ENCODE data around the gene C2orf76.

The C2orf76 gene

GRCh38 chr2:119316066-119316465, 50.6 kb downstream of the C2orf76 start:
- no CpG with 5 or more reads among the region's 3 CpGs for whole genome bisulfite sequencing (ENCODE audit: insufficient coverage, insufficient read length)
- no peaks in the 10 kb centered on the region for H3K4me1 ChIP-seq (ENCODE audit: control insufficient read depth, insufficient read depth, low read length)
- no peak for DNase-seq (ENCODE audit: low read depth, low spot score)

DNA sequence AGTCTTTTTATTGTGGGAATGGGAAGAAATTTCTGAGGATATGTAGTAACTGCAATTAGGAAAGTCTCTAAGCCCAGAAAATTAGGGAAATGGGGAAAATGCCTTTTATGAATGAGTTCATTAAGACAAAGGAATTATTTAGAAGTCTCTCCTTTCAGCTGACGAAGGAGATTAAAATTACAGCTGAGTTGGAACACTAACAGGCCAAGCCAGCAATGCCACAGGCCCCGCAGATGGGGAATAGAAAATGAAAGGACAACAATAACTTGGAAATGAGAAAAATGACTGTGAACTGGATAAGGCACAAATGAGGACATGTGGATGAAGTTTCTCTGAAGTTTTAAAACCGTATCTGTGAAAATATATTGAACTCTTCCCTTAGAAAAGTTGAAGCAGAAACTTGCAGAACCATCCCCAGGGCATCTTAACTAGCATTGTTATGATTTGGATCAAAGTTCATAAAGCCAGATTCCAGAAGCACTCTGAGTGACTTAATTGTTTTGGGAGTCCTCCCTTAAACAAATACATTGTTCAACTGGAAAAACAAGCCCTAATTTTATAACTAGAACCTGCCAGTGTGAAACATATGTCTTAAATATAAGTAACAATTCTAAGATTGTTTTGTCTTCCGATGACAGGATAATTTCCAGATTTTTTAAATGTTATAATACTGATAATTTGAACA, 51.3 kb downstream of the C2orf76 start:
- no peak for DNase-seq (ENCODE audit: low read depth, low spot score)
- Histone ChIP-seq H3K4me1 (ENCODE audit: control insufficient read depth, insufficient read depth, low read length) (no peaks in the 10 kb centered on the region), H3K36me3 (ENCODE audit: control insufficient read depth, insufficient read depth, low read length) (no peaks in the 10 kb centered on the region), H3K4me3 (ENCODE audit: low read length) (no peak overlapping the region), H3K27ac (ENCODE audit: low read length) (no peak overlapping the region), H3K27me3 (ENCODE audit: control insufficient read depth, insufficient read depth, low read length) (no peaks in the 10 kb centered on the region), H3K9me3 (ENCODE audit: control insufficient read depth, insufficient read depth, low read length) (no peaks in the 10 kb centered on the region)
- WGBS (ENCODE audit: insufficient coverage, insufficient read length), result no CpG with 5 or more reads among the region's 4 CpGs

More at GRCh38 chr2:119316066-119316465, 50.6 kb downstream of the C2orf76 start:
- H3K27ac ChIP-seq (ENCODE audit: low read length), result no peak overlapping the region
- no peaks in the 10 kb centered on the region for H3K9me3 ChIP-seq (ENCODE audit: control insufficient read depth, insufficient read depth, low read length)
- no peaks in the 10 kb centered on the region for H3K27me3 ChIP-seq (ENCODE audit: control insufficient read depth, insufficient read depth, low read length)
- H3K4me3 ChIP-seq (ENCODE audit: low read length), result no peak overlapping the region
- no peaks in the 10 kb centered on the region for H3K36me3 ChIP-seq (ENCODE audit: control insufficient read depth, insufficient read depth, low read length)

DNA sequence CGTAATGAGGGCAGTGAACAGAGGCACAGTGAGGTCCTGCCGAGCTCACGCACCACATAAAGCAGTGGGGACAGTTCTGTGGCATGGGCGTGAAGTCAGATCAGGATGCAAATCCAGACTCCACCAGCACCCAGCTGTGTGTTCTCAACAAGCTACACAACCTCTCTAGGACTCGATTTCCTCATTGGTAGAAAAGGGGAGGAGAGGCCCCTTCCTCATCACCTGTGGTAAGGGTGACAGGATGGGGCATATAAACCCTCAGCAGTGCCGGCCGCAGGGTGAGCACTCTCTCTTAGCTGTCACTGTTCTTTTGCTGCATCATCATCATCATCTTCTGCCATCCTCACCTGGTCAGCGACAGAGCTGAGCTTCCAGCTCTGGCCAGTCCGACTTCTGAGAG, 54.8 kb downstream of the C2orf76 start:
- Histone ChIP-seq H3K36me3 (ENCODE audit: control insufficient read depth, insufficient read depth, low read length) (no peaks in the 10 kb centered on the region), H3K27me3 (ENCODE audit: control insufficient read depth, insufficient read depth, low read length) (no peaks in the 10 kb centered on the region), H3K4me3 (ENCODE audit: low read length) (no peak overlapping the region), H3K9me3 (ENCODE audit: control insufficient read depth, insufficient read depth, low read length) (no peaks in the 10 kb centered on the region), H3K27ac (ENCODE audit: low read length) (no peak overlapping the region), H3K4me1 (ENCODE audit: control insufficient read depth, insufficient read depth, low read length) (no peaks in the 10 kb centered on the region)
- DNase-seq (ENCODE audit: low read depth, low spot score), result no peak
- no CpG with 5 or more reads among the region's 9 CpGs for WGBS (ENCODE audit: insufficient coverage, insufficient read length)

DNA sequence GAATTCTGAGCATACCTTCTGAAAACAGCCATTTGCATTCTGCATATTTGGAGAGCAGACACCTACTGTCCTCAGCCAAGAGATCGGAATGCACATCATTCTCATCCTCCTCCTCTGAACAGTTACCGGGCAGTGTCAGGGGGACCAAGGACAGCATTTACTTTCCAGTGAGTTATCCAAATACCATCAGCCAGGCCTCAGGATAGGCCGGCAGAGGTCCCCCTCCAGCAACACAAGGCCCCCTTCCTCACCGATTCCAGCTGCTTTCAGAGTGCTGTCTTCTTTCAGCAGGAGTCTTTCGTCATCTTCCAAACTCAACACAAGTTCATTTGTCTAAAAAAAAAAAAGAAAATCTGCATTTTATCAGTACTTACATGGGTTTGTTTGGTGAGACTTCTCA, 55.3 kb downstream of the C2orf76 start:
- no peaks in the 10 kb centered on the region for H3K27me3 ChIP-seq (ENCODE audit: control insufficient read depth, insufficient read depth, low read length)
- no peak for DNase-seq (ENCODE audit: low read depth, low spot score)
- no peak overlapping the region for H3K4me3 ChIP-seq (ENCODE audit: low read length)
- WGBS (ENCODE audit: insufficient coverage, insufficient read length), result no CpG with 5 or more reads among the region's 5 CpGs
- H3K36me3 ChIP-seq (ENCODE audit: control insufficient read depth, insufficient read depth, low read length), result no peaks in the 10 kb centered on the region
- H3K27ac ChIP-seq (ENCODE audit: low read length), result no peak overlapping the region
- no peaks in the 10 kb centered on the region for H3K9me3 ChIP-seq (ENCODE audit: control insufficient read depth, insufficient read depth, low read length)
- no peaks in the 10 kb centered on the region for H3K4me1 ChIP-seq (ENCODE audit: control insufficient read depth, insufficient read depth, low read length)

DNA sequence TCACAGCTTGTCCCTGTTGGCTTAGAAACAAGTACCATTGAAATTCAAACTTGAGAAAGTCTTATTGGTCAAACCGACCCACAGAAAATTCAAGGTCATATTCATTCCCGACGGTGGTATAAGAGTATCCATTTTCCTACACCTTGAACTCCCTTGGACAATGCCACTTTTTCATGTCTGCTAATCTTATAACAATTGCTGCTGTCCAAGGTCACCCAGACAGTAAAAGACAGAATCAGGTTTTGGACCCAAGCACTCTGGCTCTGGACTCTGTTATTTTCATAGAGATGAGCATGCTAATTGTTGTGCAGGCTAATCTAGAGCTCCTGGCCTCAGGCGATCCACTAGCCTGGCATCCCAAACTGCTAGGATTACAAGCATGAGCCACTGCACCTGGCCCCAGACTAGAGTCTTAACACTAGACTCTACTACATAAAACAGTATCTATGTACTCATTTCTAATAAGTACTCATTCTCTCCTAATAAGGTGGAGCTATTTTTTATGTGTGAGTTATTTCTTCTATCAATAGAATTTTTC, 57.8 kb downstream of the C2orf76 start:
- Histone ChIP-seq H3K4me1 (ENCODE audit: control insufficient read depth, insufficient read depth, low read length) (no peaks in the 10 kb centered on the region), H3K9me3 (ENCODE audit: control insufficient read depth, insufficient read depth, low read length) (no peaks in the 10 kb centered on the region), H3K27me3 (ENCODE audit: control insufficient read depth, insufficient read depth, low read length) (no peaks in the 10 kb centered on the region), H3K36me3 (ENCODE audit: control insufficient read depth, insufficient read depth, low read length) (no peaks in the 10 kb centered on the region), H3K4me3 (ENCODE audit: low read length) (no peak overlapping the region), H3K27ac (ENCODE audit: low read length) (no peak overlapping the region)
- WGBS (ENCODE audit: insufficient coverage, insufficient read length), result no CpG with 5 or more reads among the region's 4 CpGs
- DNase-seq (ENCODE audit: low read depth, low spot score), result no peak

- no peak overlapping the region for H3K4me3 ChIP-seq (ENCODE audit: low read length)
- DNase-seq (ENCODE audit: low read depth, low spot score), result no peak
- H3K36me3 ChIP-seq (ENCODE audit: control insufficient read depth, insufficient read depth, low read length), result no peaks in the 10 kb centered on the region
- no peak overlapping the region for H3K27ac ChIP-seq (ENCODE audit: low read length)
- WGBS (ENCODE audit: insufficient coverage, insufficient read length), result no CpG with 5 or more reads among the region's 7 CpGs
- no peaks in the 10 kb centered on the region for H3K9me3 ChIP-seq (ENCODE audit: control insufficient read depth, insufficient read depth, low read length)
- H3K27me3 ChIP-seq (ENCODE audit: control insufficient read depth, insufficient read depth, low read length), result no peaks in the 10 kb centered on the region
- no peaks in the 10 kb centered on the region for H3K4me1 ChIP-seq (ENCODE audit: control insufficient read depth, insufficient read depth, low read length)
Observed at GRCh38 chr2:119307419-119308140, 59.1 kb downstream of the C2orf76 start.

DNA sequence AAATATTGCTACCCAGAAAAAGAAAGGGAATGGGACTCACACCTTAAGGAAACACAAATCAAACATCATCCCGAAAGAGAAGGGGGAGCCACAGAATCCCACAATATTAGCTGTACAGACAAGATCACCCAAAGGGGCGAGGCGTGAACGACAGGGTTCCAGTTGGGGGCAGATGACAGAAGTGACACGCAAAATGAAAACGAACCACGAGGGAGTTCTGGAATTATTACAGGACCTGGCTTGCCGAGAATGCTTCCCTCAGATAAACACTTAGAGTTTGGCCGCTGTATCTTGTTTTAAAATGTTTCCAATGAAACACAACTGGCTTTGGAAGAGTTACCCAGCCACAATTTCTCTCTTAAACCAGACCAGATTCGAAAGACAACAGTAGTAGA, 60.4 kb downstream of the C2orf76 start:
- no CpG with 5 or more reads among the region's 10 CpGs for WGBS (ENCODE audit: insufficient coverage, insufficient read length)
- no peaks in the 10 kb centered on the region for H3K4me1 ChIP-seq (ENCODE audit: control insufficient read depth, insufficient read depth, low read length)
- no peaks in the 10 kb centered on the region for H3K9me3 ChIP-seq (ENCODE audit: control insufficient read depth, insufficient read depth, low read length)
- H3K4me3 ChIP-seq (ENCODE audit: low read length), result no peak overlapping the region
- H3K27ac ChIP-seq (ENCODE audit: low read length), result no peak overlapping the region
- DNase-seq (ENCODE audit: low read depth, low spot score), result no peak
- H3K27me3 ChIP-seq (ENCODE audit: control insufficient read depth, insufficient read depth, low read length), result no peaks in the 10 kb centered on the region
- no peaks in the 10 kb centered on the region for H3K36me3 ChIP-seq (ENCODE audit: control insufficient read depth, insufficient read depth, low read length)

DNA sequence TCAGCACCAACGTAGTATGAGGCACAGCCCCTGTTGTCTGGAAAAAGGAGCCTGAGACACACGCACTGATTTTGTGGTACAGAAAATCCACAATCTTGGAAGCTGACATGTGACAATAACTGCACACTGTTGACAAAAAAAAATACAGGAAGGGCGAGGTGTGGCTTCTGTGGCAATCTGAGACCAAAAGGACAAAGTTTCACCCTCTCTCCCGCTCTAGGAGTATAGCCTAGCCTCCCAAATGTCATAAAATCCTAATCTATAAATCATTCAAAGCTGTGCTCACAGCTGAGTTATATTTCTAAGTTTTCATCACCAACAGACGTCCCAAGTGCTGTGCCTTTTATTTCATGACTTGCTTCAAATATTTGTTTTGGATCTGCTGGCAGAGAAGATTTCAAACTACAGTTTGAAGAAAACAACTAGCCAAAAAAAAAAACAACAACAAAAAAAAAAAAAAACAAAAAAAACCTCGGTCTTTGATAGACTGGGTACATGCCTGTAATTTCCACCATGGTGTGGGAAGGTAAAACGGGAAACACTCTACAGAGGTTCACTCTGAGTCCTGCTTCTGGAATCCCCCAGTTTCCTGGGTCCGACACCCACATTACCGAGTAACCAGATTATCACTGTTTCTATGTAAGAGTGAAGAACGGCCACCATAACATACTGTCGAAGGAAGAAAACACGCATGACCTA, 61.0 kb downstream of the C2orf76 start:
- no CpG with 5 or more reads among the region's 12 CpGs for WGBS (ENCODE audit: insufficient coverage, insufficient read length)

DNA sequence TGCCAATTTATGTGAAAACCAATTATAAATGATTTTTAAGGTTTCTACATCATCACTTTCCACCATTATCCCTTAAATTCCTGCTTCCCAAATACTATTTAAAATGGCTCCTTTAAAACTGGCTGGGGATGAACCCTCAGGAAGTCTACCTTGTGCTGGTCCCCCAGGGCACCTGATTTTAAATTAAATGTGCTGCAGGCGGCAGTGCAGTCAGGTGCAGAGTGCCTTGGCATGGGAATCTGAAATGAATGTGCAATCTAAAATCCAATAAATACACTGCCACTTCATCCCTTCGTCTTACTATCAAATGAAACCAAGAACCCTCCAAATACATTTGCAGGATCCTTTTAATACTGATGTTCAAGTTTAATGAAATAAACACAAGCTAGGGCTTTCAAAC, 61.8 kb downstream of the C2orf76 start:
- no peaks in the 10 kb centered on the region for H3K27me3 ChIP-seq (ENCODE audit: control insufficient read depth, insufficient read depth, low read length)
- no peak for DNase-seq (ENCODE audit: low read depth, low spot score)
- H3K4me3 ChIP-seq (ENCODE audit: low read length), result no peak overlapping the region
- H3K27ac ChIP-seq (ENCODE audit: low read length), result no peak overlapping the region
- WGBS (ENCODE audit: insufficient coverage, insufficient read length), result no CpG with 5 or more reads among the region's 2 CpGs
- no peaks in the 10 kb centered on the region for H3K36me3 ChIP-seq (ENCODE audit: control insufficient read depth, insufficient read depth, low read length)
- no peaks in the 10 kb centered on the region for H3K4me1 ChIP-seq (ENCODE audit: control insufficient read depth, insufficient read depth, low read length)
- no peaks in the 10 kb centered on the region for H3K9me3 ChIP-seq (ENCODE audit: control insufficient read depth, insufficient read depth, low read length)

More for the DNA sequence above, 61.0 kb downstream of the C2orf76 start:
- Histone ChIP-seq H3K27me3 (ENCODE audit: control insufficient read depth, insufficient read depth, low read length) (no peaks in the 10 kb centered on the region), H3K27ac (ENCODE audit: low read length) (no peak overlapping the region), H3K4me3 (ENCODE audit: low read length) (no peak overlapping the region), H3K9me3 (ENCODE audit: control insufficient read depth, insufficient read depth, low read length) (no peaks in the 10 kb centered on the region), H3K36me3 (ENCODE audit: control insufficient read depth, insufficient read depth, low read length) (no peaks in the 10 kb centered on the region), H3K4me1 (ENCODE audit: control insufficient read depth, insufficient read depth, low read length) (no peaks in the 10 kb centered on the region)
- no peak for DNase-seq (ENCODE audit: low read depth, low spot score)

DNA sequence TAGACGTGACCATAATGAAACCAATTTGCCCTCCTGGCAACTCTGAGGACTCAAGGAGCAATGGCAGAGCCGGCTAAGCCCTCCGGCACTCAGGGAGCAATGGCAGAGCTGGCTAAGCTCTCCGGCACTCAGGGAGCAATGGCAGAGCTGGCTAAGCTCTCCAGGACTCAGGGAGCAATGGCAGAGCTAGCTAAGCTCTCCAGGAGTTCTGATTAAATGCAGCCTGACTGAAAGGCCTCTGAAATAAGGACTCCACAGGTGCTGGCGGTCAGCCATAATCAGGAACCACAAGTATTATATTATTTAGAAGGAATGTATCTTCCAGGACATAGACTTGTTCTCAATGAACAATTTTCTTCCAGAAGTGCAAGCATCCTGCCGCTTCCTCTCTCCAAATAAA, 65.2 kb downstream of the C2orf76 start:
- WGBS (ENCODE audit: insufficient coverage, insufficient read length), result no CpG with 5 or more reads among the region's 6 CpGs
- Histone ChIP-seq H3K4me1 (ENCODE audit: control insufficient read depth, insufficient read depth, low read length) (no peaks in the 10 kb centered on the region), H3K36me3 (ENCODE audit: control insufficient read depth, insufficient read depth, low read length) (no peaks in the 10 kb centered on the region), H3K27me3 (ENCODE audit: control insufficient read depth, insufficient read depth, low read length) (no peaks in the 10 kb centered on the region), H3K27ac (ENCODE audit: low read length) (no peak overlapping the region), H3K9me3 (ENCODE audit: control insufficient read depth, insufficient read depth, low read length) (no peaks in the 10 kb centered on the region), H3K4me3 (ENCODE audit: low read length) (no peak overlapping the region)
- no peak for DNase-seq (ENCODE audit: low read depth, low spot score)
